Erythroblast (primary cell): ENCODE data around the gene FN3K.

Experiments used
- GATA1 ChIP-seq: IDR thresholded peaks from 2 replicates; pipeline ENCODE4 v1.6.1; 2011; ENCODE audit warnings: low read depth, mild to moderate bottlenecking, control low read depth, low read length, moderate library complexity
- POLR2A ChIP-seq: IDR thresholded peaks from 2 replicates; pipeline ENCODE4 v1.6.1; 2011; ENCODE audit warnings: mild to moderate bottlenecking, low read length

GRCh38 chr17:82698974-82699442 lies 36.4 kb upstream of the FN3K start:
- no peak for TF ChIP-seq POLR2A
- no peak for TF ChIP-seq GATA1
